Keratinocyte (primary cell): Measurements from ENCODE around the gene RBM17. TPM values are rescaled to one million over a fixed set of nuclear protein-coding genes. Genes with fewer than 3 reads are reported as not detected.

ENCODE experiments used
- DNase-seq: peaks from one replicate; pipeline ENCODE4 v3.0.0-alpha.2; 2011; ENCODE audit warnings: low read depth, missing footprints, low spot score
- FAIRE-seq: peaks from 2 replicates; lab custom pipeline; 2011; peaks lifted over from hg19 to GRCh38; lab: Jason Lieb, UNC
- H2AFZ ChIP-seq: 2 replicates; pipeline ENCODE4 v1.6.0; 2012; ENCODE audit warnings: low read length, control low read depth, inconsistent platforms; ENCODE audit not compliant: control insufficient read depth
- H3K27ac ChIP-seq: 2 replicates; pipeline ENCODE4 v1.5.1; 2011; ENCODE audit warnings: low read length; ENCODE audit not compliant: control insufficient read depth, insufficient read depth
- H3K27me3 ChIP-seq: 3 replicates; pipeline ENCODE4 v1.6.0; 2011; ENCODE audit warnings: low read length; ENCODE audit not compliant: control insufficient read depth, insufficient read depth; ENCODE audit errors: extremely low read depth
- H3K36me3 ChIP-seq, 2 experiments: 2 replicates in 1 of 2; 3 replicates in 1 of 2; pipeline ENCODE4 v1.5.1; 2011; ENCODE audit warnings: low read length in 2 of 2, mild to moderate bottlenecking in 1 of 2; ENCODE audit not compliant: control insufficient read depth in 2 of 2, insufficient read depth in 2 of 2; ENCODE audit errors: extremely low read depth in 1 of 2
- H3K4me1 ChIP-seq: 3 replicates; pipeline ENCODE4 v1.5.1; 2011; ENCODE audit warnings: low read length; ENCODE audit not compliant: control insufficient read depth, insufficient read depth; ENCODE audit errors: extremely low read depth
- H3K4me2 ChIP-seq: 3 replicates; pipeline ENCODE4 v1.6.0; 2011; ENCODE audit warnings: low read depth, low read length; ENCODE audit not compliant: control insufficient read depth, insufficient read depth; ENCODE audit errors: extremely low read depth
- H3K4me3 ChIP-seq, 3 experiments: fragments of 200-600 bp in 1 of 3; sonication (generic) in 1 of 3; 2 replicates in 2 of 3; 3 replicates in 1 of 3; pipeline ENCODE4 v1.5.1; 2011 to 2016; ENCODE audit warnings: low read length in 3 of 3, mild to moderate bottlenecking in 3 of 3, control low read depth in 2 of 3, inconsistent platforms in 1 of 3, low read depth in 1 of 3, mixed read lengths in 1 of 3, mixed run types in 1 of 3, moderate library complexity in 1 of 3; ENCODE audit not compliant: control insufficient read depth in 2 of 3, insufficient read depth in 2 of 3; ENCODE audit errors: extremely low read depth in 1 of 3
- H3K79me2 ChIP-seq: 2 replicates; pipeline ENCODE4 v1.6.0; 2012; ENCODE audit warnings: low read length; ENCODE audit not compliant: control insufficient read depth, insufficient read depth
- H3K9ac ChIP-seq: 3 replicates; pipeline ENCODE4 v1.6.0; 2011; ENCODE audit warnings: low read length; ENCODE audit not compliant: control insufficient read depth, insufficient read depth; ENCODE audit errors: extremely low read depth
- H3K9me1 ChIP-seq: 3 replicates; pipeline ENCODE4 v1.6.0; 2011; ENCODE audit warnings: low read length; ENCODE audit not compliant: control insufficient read depth, insufficient read depth; ENCODE audit errors: extremely low read depth
- H3K9me3 ChIP-seq: 2 replicates; pipeline ENCODE4 v1.5.1; 2012; ENCODE audit warnings: low read depth, low read length; ENCODE audit not compliant: control insufficient read depth
- H4K20me1 ChIP-seq: 3 replicates; pipeline ENCODE4 v1.6.0; 2011; ENCODE audit warnings: low read length; ENCODE audit not compliant: control insufficient read depth, insufficient read depth; ENCODE audit errors: extremely low read depth
- CTCF ChIP-seq, 3 experiments: IDR thresholded peaks in 1 of 3; conservative IDR thresholded peaks in 1 of 3; optimal IDR thresholded peaks in 1 of 3; 2 replicates in 2 of 3; 3 replicates in 1 of 3; pipeline versions ENCODE3 to v1.5.1; 2011; ENCODE audit warnings: low read length in 3 of 3, mild to moderate bottlenecking in 3 of 3, moderate library complexity in 2 of 3, control low read depth in 1 of 3, inconsistent platforms in 1 of 3; ENCODE audit not compliant: insufficient read depth in 2 of 3; ENCODE audit errors: extremely low read depth in 1 of 3
- EZH2 ChIP-seq: IDR thresholded peaks from one replicate; pipeline ENCODE4 v1.6.1; 2012; ENCODE audit warnings: inconsistent platforms, mild to moderate bottlenecking, low read length, moderate library complexity
- dilution Hi-C: fragments of 300-500 bp; cut with MboI; formaldehyde crosslinking; loops from one replicate; pipeline ENCODE4 v1.7.0; 2020; ENCODE audit warnings: low sequenced_read_pairs; ENCODE audit not compliant: extremely low pct_ligation_motif_present
- polyA plus RNA-seq, 5 experiments: library from polyadenylated mRNA; depleted of rRNA in 3 of 5; stranded (reverse) in 3 of 5; stranded (forward) in 1 of 5; unstranded in 1 of 5; fragments of >200 nt; gene quantifications; 1 replicate in 1 of 5; 2 replicates in 3 of 5; 3 replicates in 1 of 5; pipeline versions ENCODE4 v1.2.1 to v1.2.3, GENCODE V29; 2011 to 2012; ENCODE audit warnings: missing spikeins in 2 of 5, low read depth in 1 of 5, low replicate concordance in 1 of 5

The RBM17 gene
- polyA plus RNA-seq, 1 donor (not counting 4 experiments of a cell fraction or from before 2014, with no cell fraction given), result 54.8 TPM

- Histone ChIP-seq H3K36me3 (no peaks in the 10 kb centered on the region), H3K9me3 (no peaks in the 10 kb centered on the region), H2AFZ (no peak overlapping the region), H3K27me3 (peaks cover 5% of the 10 kb centered on the region), H3K4me3 (no peak overlapping the region), H3K4me2 (no peak overlapping the region), H3K4me1 (peaks cover 13% of the 10 kb centered on the region), H3K9ac (no peak overlapping the region), H3K27ac (no peak overlapping the region), H3K79me2 (no peaks in the 10 kb centered on the region), H3K9me1 (no peaks in the 10 kb centered on the region), H4K20me1 (no peaks in the 10 kb centered on the region)
- TF ChIP-seq EZH2, result no peak
- no peak for TF ChIP-seq CTCF (optimal IDR thresholded peaks at IDR 0.05 in 1 of 3, IDR thresholded peaks at IDR 0.05 in 1 of 3, conservative IDR thresholded peaks at IDR 0.05 in 1 of 3; ENCODE audit: extremely low read depth in 1 of 3, insufficient read depth in 2 of 3, low read length in 3 of 3)
- dilution Hi-C loops, result no loop called here
- no peak for DNase-seq
- FAIRE-seq, result no peak
Measured at GRCh38 chr10:6135039-6135438, 46.2 kb downstream of the RBM17 start.

- no peak for TF ChIP-seq EZH2
- no peak for TF ChIP-seq CTCF (optimal IDR thresholded peaks at IDR 0.05 in 1 of 3, IDR thresholded peaks at IDR 0.05 in 1 of 3, conservative IDR thresholded peaks at IDR 0.05 in 1 of 3; ENCODE audit: extremely low read depth in 1 of 3, insufficient read depth in 2 of 3, low read length in 3 of 3)
- dilution Hi-C loops, result no loop called here
- peak overlapping the region; percentile 65 for H3K27ac ChIP-seq
- peaks cover 5% of the 10 kb centered on the region for H3K27me3 ChIP-seq
- H4K20me1 ChIP-seq, result no peaks in the 10 kb centered on the region
- no peaks in the 10 kb centered on the region for H3K36me3 ChIP-seq
- FAIRE-seq (no peak), DNase-seq (no peak)
- no peak overlapping the region for H3K4me3 ChIP-seq
- H2AFZ ChIP-seq, result no peak overlapping the region
- no peaks in the 10 kb centered on the region for H3K9me1 ChIP-seq
- H3K79me2 ChIP-seq, result no peaks in the 10 kb centered on the region
- H3K9ac ChIP-seq, result no peak overlapping the region
- no peak overlapping the region for H3K4me2 ChIP-seq
- no peaks in the 10 kb centered on the region for H3K9me3 ChIP-seq
- peaks cover 13% of the 10 kb centered on the region for H3K4me1 ChIP-seq
Measured at GRCh38 chr10:6135589-6136168, 46.8 kb downstream of the RBM17 start.
